Putamen (tissue), 1 donor: Measurements from ENCODE around the gene TMEM80.
"Not testable (repeated sequence)": the region's sequence is repeated elsewhere in the genome, so short reads cannot be mapped to it uniquely, and the experiment has no call there.

Experiments used
- DNase-seq: peaks from one replicate; pipeline ENCODE4 v3.0.0-alpha.2; 2016; ENCODE audit warnings: low spot score

Gene TMEM80

GRCh38 chr11:679271-680207 is 16.1 kb upstream of the TMEM80 start:
- DNase-seq = no peak

- DNase-seq = no peak
Observed at GRCh38 chr11:680476-680875, 15.1 kb upstream of the TMEM80 start.

GRCh38 chr11:680970-681369 is 14.6 kb upstream of the TMEM80 start:
- peak; percentile 62 for DNase-seq

GRCh38 chr11:686451-687243 is 9.0 kb upstream of the TMEM80 start:
- no peak for DNase-seq

- DNase-seq = no peak
Observed at GRCh38 chr11:687751-688150, 7.9 kb upstream of the TMEM80 start.

GRCh38 chr11:688681-689080 is 6.9 kb upstream of the TMEM80 start:
- DNase-seq = no peak

GRCh38 chr11:689625-690024 is 6.0 kb upstream of the TMEM80 start:
- DNase-seq = no peak

- not testable (repeated sequence) for DNase-seq
Observed at GRCh38 chr11:690244-690643, 5.4 kb upstream of the TMEM80 start.

- DNase-seq = peak; percentile 66
Observed at GRCh38 chr11:690738-691633, 4.6 kb upstream of the TMEM80 start.

- no peak for DNase-seq
Observed at GRCh38 chr11:691710-692590, 3.7 kb upstream of the TMEM80 start.

- DNase-seq = no peak
Observed at GRCh38 chr11:692824-693414, 2.7 kb upstream of the TMEM80 start.

GRCh38 chr11:693415-693831 is 2.2 kb upstream of the TMEM80 start:
- DNase-seq = no peak

- no peak for DNase-seq
Observed at GRCh38 chr11:693887-694562, 1.6 kb upstream of the TMEM80 start.

- peak; percentile 94 for DNase-seq
Observed at GRCh38 chr11:694563-695287, 891 bp upstream of the TMEM80 start, which contains the start of gene DEAF1. Gene DEAF1 (minus strand): TSS chr11:695222. CDS start chr11:695047, 175 bp downstream.

- no peak for DNase-seq
Observed at GRCh38 chr11:695288-695537, 403 bp upstream of the TMEM80 start.

GRCh38 chr11:696955-697491 is 1.4 kb downstream of the TMEM80 start:
- DNase-seq = no peak

- DNase-seq = no peak
Observed at GRCh38 chr11:697811-698311, 2.2 kb downstream of the TMEM80 start.

- DNase-seq = no peak
Observed at GRCh38 chr11:698493-699115, 3.0 kb downstream of the TMEM80 start.

- no peak for DNase-seq
Observed at GRCh38 chr11:699116-699508, 3.5 kb downstream of the TMEM80 start.
